Sigmoid colon (tissue), 4 donors: ENCODE data around the gene TARP.

Experiments used
- EP300 ChIP-seq, 4 donors: sonication (generic); formaldehyde crosslinking; IDR thresholded peaks; one replicate each; pipeline ENCODE4 v1.6.1; 2017; ENCODE audit warnings: antibody characterized with exemption in 4 of 4
- POLR2AphosphoS5 ChIP-seq, 4 donors: sonication (generic); formaldehyde crosslinking; IDR thresholded peaks; one replicate each; pipeline ENCODE4 v1.6.1; 2017; ENCODE audit warnings: antibody characterized with exemption in 4 of 4

DNA sequence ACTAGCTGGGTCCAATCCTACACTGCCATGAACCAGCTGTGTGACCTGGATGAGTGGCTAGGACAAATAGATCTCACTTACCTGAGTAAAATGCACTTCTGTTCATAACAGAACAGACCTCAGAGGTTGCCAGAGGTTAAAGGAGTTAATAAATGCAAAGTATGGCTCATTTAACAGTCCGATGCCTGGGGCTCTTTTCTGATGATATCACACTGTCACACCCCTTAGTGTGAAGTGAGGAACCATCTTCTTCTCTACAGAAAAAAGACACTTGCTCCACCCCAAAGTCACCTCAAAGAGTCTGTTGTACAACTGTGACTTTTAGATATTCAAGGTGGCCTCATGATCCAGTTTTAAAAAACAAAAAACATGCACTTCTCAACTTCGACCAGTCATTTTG is 21.5 kb upstream of the TARP start:
- TF ChIP-seq EP300 (IDR thresholded peaks at IDR 0.05) (no peak), POLR2AphosphoS5 (IDR thresholded peaks at IDR 0.05) (no peak)
